HCT116 (cell line): ENCODE measurements around the gene SLC16A10. TPM values are rescaled to one million over a fixed set of nuclear protein-coding genes. Genes with fewer than 3 reads are reported as not detected.

Source experiments
- ATAC-seq: fragments of 200-7000 bp; cut with Tn5 transposase; 2 replicates; pipeline ENCODE4 v1.9.1; 2020; ENCODE audit warnings: mild to moderate bottlenecking, moderate library complexity
- BruUV-seq: library from RNA; stranded (reverse); fragments of 400-500 nt; replicated peaks from 2 replicates; lab custom pipeline; 2021; lab: Mats Ljungman, UMichigan
- CTCF ChIA-PET: fragments of 300-600 bp; sonication (Branson Sonifier 250); formaldehyde crosslinking; loops from one replicate; lab custom pipeline; 2021; ENCODE audit warnings: antibody characterized with exemption; lab: Charles Lee
- POLR2A ChIA-PET: fragments of 300-600, 350-600 bp; sonication (Branson Sonifier 250); formaldehyde crosslinking; loops from one replicate; lab custom pipeline; 2021; ENCODE audit warnings: antibody characterized with exemption; lab: Charles Lee
- RAD21 ChIA-PET, 2 experiments: fragments of 300-600 bp; sonication (Branson Sonifier 250); formaldehyde crosslinking; loops; one replicate each; lab custom pipeline; 2023; ENCODE audit warnings: low total read pairs in 2 of 2; ENCODE audit not compliant: uncharacterized antibody in 2 of 2, unreplicated experiment in 2 of 2, low non-redundant PET in 1 of 2; lab: Charles Lee
- DNase-seq: peaks from one replicate; pipeline ENCODE4 v3.0.0-alpha.2; 2010; ENCODE audit warnings: low read depth, low spot score
- H2AFZ ChIP-seq: fragments of 200-600 bp; shearing (Covaris generic), sonication (generic); 2 replicates; pipeline ENCODE4 v1.6.1; 2017; ENCODE audit warnings: low read depth, mixed run types, mixed read lengths, antibody characterized with exemption, low read length; ENCODE audit not compliant: poor library complexity, severe bottlenecking
- H3K27ac ChIP-seq: 2 replicates; pipeline ENCODE4 v1.5.1; 2012; ENCODE audit warnings: low read depth, low read length
- H3K27me3 ChIP-seq: fragments of 200-600 bp; sonication (generic); 2 replicates; pipeline ENCODE4 v1.6.1; 2016; ENCODE audit warnings: mixed run types, low read length, mixed read lengths; ENCODE audit not compliant: insufficient read depth
- H3K36me3 ChIP-seq, 2 experiments: fragments of 200-500 bp in 1 of 2; fragments of 200-600 bp in 1 of 2; sonication (Bioruptor generic) in 1 of 2; sonication (generic) in 1 of 2; 2 replicates each; pipeline versions ENCODE4 v1.5.1 to v1.6.1; 2014 to 2016; ENCODE audit warnings: low read length in 2 of 2, inconsistent platforms in 1 of 2, mixed read lengths in 1 of 2, mixed run types in 1 of 2; ENCODE audit not compliant: insufficient read depth in 2 of 2, control insufficient read depth in 1 of 2
- H3K4me1 ChIP-seq, 2 experiments: fragments of 200-600 bp in 1 of 2; sonication (generic) in 1 of 2; 2 replicates each; pipeline versions ENCODE4 v1.5.1 to v1.6.1; 2012 to 2017; ENCODE audit warnings: low read length in 2 of 2, inconsistent platforms in 1 of 2, mild to moderate bottlenecking in 1 of 2, mixed read lengths in 1 of 2, mixed run types in 1 of 2, moderate library complexity in 1 of 2; ENCODE audit not compliant: insufficient read depth in 2 of 2, control insufficient read depth in 1 of 2
- H3K4me2 ChIP-seq: fragments of 200-600 bp; sonication (generic); 2 replicates; pipeline ENCODE4 v1.6.1; 2017; ENCODE audit warnings: mixed run types, low read length, mixed read lengths
- H3K4me3 ChIP-seq, 2 experiments: fragments of 200-600 bp in 1 of 2; sonication (generic) in 1 of 2; replicated peaks in 1 of 2; 2 replicates each; pipeline ENCODE4 v1.5.1; 2011 to 2016; ENCODE audit warnings: low read length in 2 of 2, control low read depth in 1 of 2, low read depth in 1 of 2, mild to moderate bottlenecking in 1 of 2, mixed read lengths in 1 of 2, mixed run types in 1 of 2
- H3K79me2 ChIP-seq: fragments of 200-600 bp; sonication (generic); 2 replicates; pipeline ENCODE4 v1.6.1; 2017; ENCODE audit warnings: mild to moderate bottlenecking, mixed run types, low read length, moderate library complexity, mixed read lengths; ENCODE audit not compliant: insufficient read depth
- H3K9ac ChIP-seq: fragments of 200-600 bp; sonication (generic); 2 replicates; pipeline ENCODE4 v1.6.1; 2016; ENCODE audit warnings: low read length, mixed read lengths
- H3K9me2 ChIP-seq: fragments of 200-600 bp; sonication (generic), shearing (Covaris generic); 2 replicates; pipeline ENCODE4 v1.6.1; 2017; ENCODE audit warnings: mixed run types, mild to moderate bottlenecking, moderate library complexity; ENCODE audit not compliant: insufficient read depth
- H3K9me3 ChIP-seq, 2 experiments: fragments of 200-500 bp in 1 of 2; fragments of 200-600 bp in 1 of 2; sonication (Bioruptor generic) in 1 of 2; sonication (generic) in 1 of 2; 2 replicates each; pipeline ENCODE4 v1.6.1; 2014 to 2017; ENCODE audit warnings: low read length in 2 of 2, mixed read lengths in 2 of 2, inconsistent platforms in 1 of 2, low read depth in 1 of 2, mild to moderate bottlenecking in 1 of 2, mixed run types in 1 of 2, moderate library complexity in 1 of 2; ENCODE audit not compliant: control insufficient read depth in 1 of 2, insufficient read depth in 1 of 2
- H4K20me1 ChIP-seq: fragments of 200-600 bp; sonication (generic), shearing (Covaris generic); 2 replicates; pipeline ENCODE4 v1.6.1; 2017; ENCODE audit warnings: mixed run types, mild to moderate bottlenecking, moderate library complexity; ENCODE audit not compliant: insufficient read depth
- CBX3 ChIP-seq: IDR thresholded peaks from 2 replicates; pipeline ENCODE4 v1.6.1; 2012; ENCODE audit warnings: low read depth
- EZH2 ChIP-seq: fragments of 200-600 bp; sonication (generic); IDR thresholded peaks from 2 replicates; pipeline ENCODE4 v1.6.1; 2017; ENCODE audit warnings: antibody characterized with exemption, mixed run types
- FOSL1 ChIP-seq: IDR thresholded peaks from 2 replicates; pipeline ENCODE4 v1.6.1; 2012; ENCODE audit warnings: low read depth
- POLR2A ChIP-seq: IDR thresholded peaks from 2 replicates; pipeline ENCODE4 v1.7.0; 2011; ENCODE audit warnings: borderline replicate concordance; ENCODE audit not compliant: insufficient read depth, insufficient read length; ENCODE audit errors: extremely low read depth
- POLR2AphosphoS5 ChIP-seq: IDR thresholded peaks from 2 replicates; pipeline ENCODE4 v1.6.1; 2011; ENCODE audit warnings: mild to moderate bottlenecking, low read depth, low read length, moderate library complexity
- RAD21 ChIP-seq: IDR thresholded peaks from 2 replicates; pipeline ENCODE4 v1.6.1; 2012; ENCODE audit warnings: low read depth, mild to moderate bottlenecking
- SIN3A ChIP-seq: IDR thresholded peaks from 2 replicates; pipeline ENCODE4 v1.6.1; 2012; ENCODE audit warnings: low read depth
- SRF ChIP-seq: IDR thresholded peaks from 2 replicates; pipeline ENCODE4 v1.6.1; 2012; ENCODE audit warnings: low read depth
- YY1 ChIP-seq: IDR thresholded peaks from 2 replicates; pipeline ENCODE4 v1.6.1; 2011; ENCODE audit warnings: low read length, low read depth, moderate library complexity, mild to moderate bottlenecking; ENCODE audit not compliant: insufficient replicate concordance; ENCODE audit errors: extremely low read depth
- ZFX ChIP-seq: fragments of 450-650 bp; IDR thresholded peaks from 2 replicates; pipeline ENCODE4 v1.6.1; 2017
- ZNF274 ChIP-seq: fragments of 200-500 bp; sonication (Bioruptor generic); IDR thresholded peaks from 2 replicates; pipeline ENCODE4 v1.6.1; 2014; ENCODE audit warnings: mild to moderate bottlenecking, low read depth, low read length, inconsistent platforms
- intact Hi-C: fragments of 100-400 bp; cut with micrococcal nuclease; formaldehyde crosslinking; loops from 2 replicates; pipeline ENCODE4 v1.10.0; 2022
- total RNA-seq: library from RNA; stranded (reverse); gene quantifications from one replicate; pipeline ENCODE4 v1.2.1, GENCODE V29; 2021; ENCODE audit not compliant: unreplicated experiment

Gene SLC16A10
- total RNA-seq, 1 experiment from 2014 or later = 8.3 TPM

GRCh38 chr6:111192911-111193555, 105.7 kb downstream of the SLC16A10 start:
- Histone ChIP-seq H3K9me3 (no peaks in the 10 kb centered on the region), H3K4me1 (no peaks in the 10 kb centered on the region), H3K4me2 (no peak overlapping the region), H3K9ac (no peak overlapping the region), H4K20me1 (no peaks in the 10 kb centered on the region), H3K9me2 (no peaks in the 10 kb centered on the region), H3K27ac (no peak overlapping the region), H2AFZ (no peak overlapping the region), H3K79me2 (no peaks in the 10 kb centered on the region), H3K36me3 (no peaks in the 10 kb centered on the region), H3K27me3 (no peaks in the 10 kb centered on the region), H3K4me3 (no peak overlapping the region)
- ATAC-seq (no peak), DNase-seq (no peak)
- intact Hi-C loops = no loop called here
- ChIA-PET POLR2A (no interaction called here), RAD21 (no interaction called here), CTCF (no interaction called here)
- TF ChIP-seq ZFX (no peak), SRF (no peak), SIN3A (no peak), CBX3 (no peak), RAD21 (no peak), EZH2 (no peak)
- no TSS peak for BruUV-seq

GRCh38 chr6:111195656-111196055, 108.4 kb downstream of the SLC16A10 start:
- intact Hi-C loops = no loop called here
- no peak overlapping the region for H3K4me2 ChIP-seq
- TF ChIP-seq CBX3 = no peak
- TF ChIP-seq YY1 = no peak
- TF ChIP-seq SIN3A = no peak
- TF ChIP-seq POLR2A = no peak
- TF ChIP-seq POLR2AphosphoS5 = no peak
- no peak for TF ChIP-seq ZNF274
- no peak for TF ChIP-seq FOSL1
- RAD21 ChIA-PET = no interaction called here
- no peak for DNase-seq
- CTCF ChIA-PET = no interaction called here
- H3K9ac ChIP-seq = no peak overlapping the region
- H3K79me2 ChIP-seq = no peaks in the 10 kb centered on the region
- POLR2A ChIA-PET = no interaction called here
- no peak overlapping the region for H3K27ac ChIP-seq
- no peaks in the 10 kb centered on the region for H3K9me2 ChIP-seq
- H3K4me1 ChIP-seq = no peaks in the 10 kb centered on the region
- H4K20me1 ChIP-seq = no peaks in the 10 kb centered on the region
- H3K36me3 ChIP-seq = no peaks in the 10 kb centered on the region
- H3K4me3 ChIP-seq = no peak overlapping the region
- ATAC-seq = no peak
- H3K9me3 ChIP-seq = no peaks in the 10 kb centered on the region
- H2AFZ ChIP-seq = no peak overlapping the region
- no TSS peak for BruUV-seq
- H3K27me3 ChIP-seq = no peaks in the 10 kb centered on the region
